Uterus (tissue), 4 donors: ENCODE measurements around the gene CRELD2. TPM values are rescaled to one million over a fixed set of nuclear protein-coding genes. Genes with fewer than 3 reads are reported as not detected.

Experiments
- DNase-seq, 2 donors: peaks; one replicate each; pipeline ENCODE4 v3.0.0-alpha.2; 2019 to 2020
- H3K27ac ChIP-seq, 2 donors: fragments of 200-600 bp; sonication (generic); 1 replicate in 1 of 2; 2 replicates in 1 of 2; pipeline ENCODE4 v1.5.1; 2016 to 2018
- H3K27me3 ChIP-seq, 2 donors: fragments of 200-600 bp; sonication (generic); one replicate each; pipeline ENCODE4 v1.5.1; 2018 to 2019; ENCODE audit warnings: control low read depth in 1 of 2
- H3K36me3 ChIP-seq, 2 donors: fragments of 200-600 bp; sonication (generic); one replicate each; pipeline ENCODE4 v1.5.1; 2019; ENCODE audit warnings: control low read depth in 1 of 2
- H3K4me1 ChIP-seq, 2 donors: fragments of 200-600 bp; sonication (generic); one replicate each; pipeline ENCODE4 v1.5.1; 2018 to 2019; ENCODE audit warnings: control low read depth in 1 of 2
- H3K4me3 ChIP-seq, 2 donors: fragments of 200-600 bp; sonication (generic); 1 replicate in 1 of 2; 2 replicates in 1 of 2; pipeline ENCODE4 v1.5.1; 2018 to 2019; ENCODE audit warnings: mild to moderate bottlenecking in 1 of 2
- H3K9me3 ChIP-seq, 2 donors: fragments of 200-600 bp; sonication (generic); one replicate each; pipeline ENCODE4 v1.5.1; 2019; ENCODE audit warnings: control low read depth in 1 of 2
- CTCF ChIP-seq, 4 experiments: fragments of 200-600 bp in 2 of 4; fragments of 450-650 bp in 2 of 4; sonication (generic) in 2 of 4; IDR thresholded peaks; one replicate each; pipeline ENCODE4 v1.5.1; 2016 to 2019; ENCODE audit warnings: antibody characterized with exemption in 4 of 4, mild to moderate bottlenecking in 2 of 4, moderate library complexity in 1 of 4
- POLR2A ChIP-seq, 2 donors: fragments of 450-650 bp; IDR thresholded peaks; one replicate each; pipeline ENCODE4 v1.6.1; 2016; ENCODE audit warnings: antibody characterized with exemption in 2 of 2, mild to moderate bottlenecking in 1 of 2, moderate library complexity in 1 of 2
- intact Hi-C: fragments of 100-400 bp; cut with DNase I; formaldehyde crosslinking; loops from one replicate; pipeline ENCODE4 v1.15.1; 2023; ENCODE audit warnings: low total_unique reads
- total RNA-seq, 4 donors: library from RNA; depleted of rRNA in 3 of 4; stranded (reverse); fragments of >200 nt in 3 of 4; gene quantifications; one replicate each; pipeline versions ENCODE4 v1.1.0 to v1.2.4, GENCODE V29; 2014 to 2023
- donor health status: DM: yes; HTN: yes; CAD: no.

The CRELD2 gene
- total RNA-seq, 4 donors from 2014 or later, result 3.6 to 37.0 (median 14.6) TPM

GRCh38 chr22:49896201-49896600 is 22.2 kb upstream of the CRELD2 start:
- Histone ChIP-seq H3K9me3 (no peaks in the 10 kb centered on the region), H3K36me3 (no peaks in the 10 kb centered on the region)
- intact Hi-C loops, result no loop called here

GRCh38 chr22:49897015-49897684 is 21.3 kb upstream of the CRELD2 start:
- H3K27me3 ChIP-seq, result no peaks in the 10 kb centered on the region
- H3K36me3 ChIP-seq, result no peaks in the 10 kb centered on the region
- H3K9me3 ChIP-seq, result no peaks in the 10 kb centered on the region
- no peak overlapping the region for H3K27ac ChIP-seq
- intact Hi-C loops, result no loop called here
- no peaks in the 10 kb centered on the region for H3K4me1 ChIP-seq
- no peak for DNase-seq
- TF ChIP-seq POLR2A (IDR thresholded peaks at IDR 0.05) (no peak), CTCF (IDR thresholded peaks at IDR 0.05) (no peak)
- no peak overlapping the region for H3K4me3 ChIP-seq

More at GRCh38 chr22:49896201-49896600, 22.2 kb upstream of the CRELD2 start:
- TF ChIP-seq CTCF (IDR thresholded peaks at IDR 0.05) (no peak), POLR2A (IDR thresholded peaks at IDR 0.05) (no peak)
- no peak overlapping the region for H3K4me3 ChIP-seq
- no peak overlapping the region for H3K27ac ChIP-seq
- H3K4me1 ChIP-seq, result no peaks in the 10 kb centered on the region
- no peaks in the 10 kb centered on the region for H3K27me3 ChIP-seq
- DNase-seq, result no peak

GRCh38 chr22:49899530-49899929 is 18.9 kb upstream of the CRELD2 start:
- intact Hi-C loops, result no loop called here
- Histone ChIP-seq H3K36me3 (no peaks in the 10 kb centered on the region), H3K9me3 (no peaks in the 10 kb centered on the region), H3K27me3 (no peaks in the 10 kb centered on the region), H3K27ac (no peak overlapping the region), H3K4me1 (no peaks in the 10 kb centered on the region), H3K4me3 (no peak overlapping the region)
- TF ChIP-seq POLR2A (IDR thresholded peaks at IDR 0.05) (no peak), CTCF (IDR thresholded peaks at IDR 0.05) (no peak)
- DNase-seq, result no peak

GRCh38 chr22:49900441-49901230 is 17.8 kb upstream of the CRELD2 start:
- no peak overlapping the region for H3K27ac ChIP-seq
- DNase-seq, result no peak
- no peaks in the 10 kb centered on the region for H3K4me1 ChIP-seq
- intact Hi-C loops, result no loop called here
- H3K36me3 ChIP-seq, result no peaks in the 10 kb centered on the region
- no peaks in the 10 kb centered on the region for H3K9me3 ChIP-seq
- no peak overlapping the region for H3K4me3 ChIP-seq
- TF ChIP-seq POLR2A (IDR thresholded peaks at IDR 0.05) (no peak), CTCF (IDR thresholded peaks at IDR 0.05) (no peak)
- H3K27me3 ChIP-seq, result no peaks in the 10 kb centered on the region

GRCh38 chr22:49901457-49901856 is 17.0 kb upstream of the CRELD2 start:
- H3K36me3 ChIP-seq, result no peaks in the 10 kb centered on the region
- intact Hi-C loops, result no loop called here
- H3K4me3 ChIP-seq, result no peak overlapping the region
- TF ChIP-seq POLR2A (IDR thresholded peaks at IDR 0.05) (no peak), CTCF (IDR thresholded peaks at IDR 0.05) (no peak)
- no peaks in the 10 kb centered on the region for H3K9me3 ChIP-seq
- H3K4me1 ChIP-seq, result no peaks in the 10 kb centered on the region
- no peak for DNase-seq
- no peak overlapping the region for H3K27ac ChIP-seq
- H3K27me3 ChIP-seq, result no peaks in the 10 kb centered on the region
